Fibroblast of skin of scalp (primary cell): ENCODE measurements around the gene SLC30A4.

Experiments used
- DNase-seq: peaks from one replicate; pipeline ENCODE4 v3.0.0-alpha.2; 2013

SLC30A4 gene

DNA sequence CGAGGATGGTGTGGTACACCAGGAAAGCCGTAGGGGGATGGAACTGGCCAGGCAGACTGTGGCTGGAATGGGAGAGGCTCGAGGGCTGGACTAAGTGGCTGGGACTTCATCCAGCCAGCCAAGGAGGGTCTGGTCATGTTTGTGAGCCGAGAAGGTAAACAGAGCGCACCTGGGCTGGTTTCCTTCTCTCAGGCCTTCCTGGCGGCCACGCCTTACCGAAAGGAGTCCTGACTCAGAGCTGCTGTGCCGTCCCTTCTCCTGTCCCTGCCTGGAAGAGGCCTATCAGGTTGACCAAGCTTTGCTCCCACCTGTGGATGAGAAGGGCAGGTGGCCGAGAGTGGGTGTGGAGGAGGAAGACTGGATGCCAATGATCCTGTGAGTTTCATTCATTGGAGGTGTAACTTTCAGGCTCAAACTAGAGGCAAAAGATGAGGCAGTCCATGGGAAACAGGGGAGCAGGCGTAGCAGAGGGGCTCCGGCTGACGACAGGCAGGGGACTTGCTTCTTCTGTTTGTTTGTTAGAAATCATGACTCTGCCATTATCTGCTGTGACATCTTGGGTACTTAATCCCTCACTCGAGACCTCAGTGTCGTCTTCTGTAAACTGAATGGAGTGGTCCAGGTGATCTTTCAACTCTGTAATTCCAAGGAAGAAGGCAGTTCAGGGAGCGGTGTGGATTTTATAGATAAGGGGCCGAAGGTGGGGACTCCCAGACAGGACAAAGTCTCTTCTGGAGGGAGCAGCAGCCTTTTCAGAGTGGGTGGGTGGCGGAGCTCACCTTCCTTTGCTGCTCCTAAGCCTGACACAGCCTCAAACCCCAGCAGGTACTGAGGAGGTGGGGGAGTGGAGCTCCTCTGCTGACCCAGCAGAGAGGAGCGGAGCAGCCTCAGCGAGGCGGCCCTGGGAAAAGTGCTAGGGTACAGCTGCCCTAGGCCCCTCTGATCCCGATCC is 72.4 kb downstream of the SLC30A4 start:
- DNase-seq = no peak

DNA sequence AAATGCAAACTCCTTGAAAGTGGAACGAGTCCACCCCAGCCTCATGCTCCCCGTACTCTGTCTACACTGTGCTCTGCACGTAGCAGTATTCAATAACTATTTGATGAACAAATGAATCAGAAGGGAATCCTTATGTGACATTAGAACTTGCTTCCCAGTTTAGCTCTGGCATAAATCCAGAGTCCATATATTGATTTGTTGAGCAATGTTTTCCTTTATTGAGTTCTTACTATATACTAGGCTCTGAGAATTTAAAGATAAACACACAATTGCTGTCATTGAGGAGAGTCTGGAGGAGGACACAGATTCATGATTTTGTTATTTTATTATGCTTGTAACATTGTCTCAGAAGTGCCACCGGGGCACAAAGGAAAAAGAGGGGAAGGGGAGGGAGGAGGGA is 73.2 kb downstream of the SLC30A4 start:
- no peak for DNase-seq

GRCh38 chr15:45448066-45448915 is 74.3 kb downstream of the SLC30A4 start:
- peak; percentile 14 for DNase-seq

- no peak for DNase-seq
Measured at GRCh38 chr15:45443645-45444044, 78.9 kb downstream of the SLC30A4 start.

GRCh38 chr15:45442507-45443135 is 79.9 kb downstream of the SLC30A4 start:
- peak; percentile 75 for DNase-seq

GRCh38 chr15:45441686-45442085 is 80.9 kb downstream of the SLC30A4 start:
- DNase-seq = no peak

DNA sequence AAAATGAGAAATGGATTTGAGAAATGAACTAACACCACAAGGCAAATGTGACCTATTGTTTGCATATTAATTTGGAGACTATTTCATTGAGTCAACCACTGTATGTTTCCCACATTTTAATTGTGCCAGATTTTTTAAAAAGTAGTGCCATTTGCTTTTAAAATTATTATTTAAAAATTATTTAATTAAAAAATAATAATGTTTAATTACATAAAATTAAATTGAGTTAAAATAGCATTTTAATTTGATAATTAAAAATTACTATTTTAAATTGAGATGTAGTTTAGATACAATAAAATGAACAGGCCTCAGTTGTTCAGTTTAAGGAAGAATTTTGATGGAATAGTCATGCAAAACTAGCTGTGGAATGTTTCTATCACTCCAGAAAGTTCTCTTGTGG is 81.5 kb downstream of the SLC30A4 start:
- no peak for DNase-seq

GRCh38 chr15:45439521-45440260 is 82.9 kb downstream of the SLC30A4 start:
- no peak for DNase-seq

DNA sequence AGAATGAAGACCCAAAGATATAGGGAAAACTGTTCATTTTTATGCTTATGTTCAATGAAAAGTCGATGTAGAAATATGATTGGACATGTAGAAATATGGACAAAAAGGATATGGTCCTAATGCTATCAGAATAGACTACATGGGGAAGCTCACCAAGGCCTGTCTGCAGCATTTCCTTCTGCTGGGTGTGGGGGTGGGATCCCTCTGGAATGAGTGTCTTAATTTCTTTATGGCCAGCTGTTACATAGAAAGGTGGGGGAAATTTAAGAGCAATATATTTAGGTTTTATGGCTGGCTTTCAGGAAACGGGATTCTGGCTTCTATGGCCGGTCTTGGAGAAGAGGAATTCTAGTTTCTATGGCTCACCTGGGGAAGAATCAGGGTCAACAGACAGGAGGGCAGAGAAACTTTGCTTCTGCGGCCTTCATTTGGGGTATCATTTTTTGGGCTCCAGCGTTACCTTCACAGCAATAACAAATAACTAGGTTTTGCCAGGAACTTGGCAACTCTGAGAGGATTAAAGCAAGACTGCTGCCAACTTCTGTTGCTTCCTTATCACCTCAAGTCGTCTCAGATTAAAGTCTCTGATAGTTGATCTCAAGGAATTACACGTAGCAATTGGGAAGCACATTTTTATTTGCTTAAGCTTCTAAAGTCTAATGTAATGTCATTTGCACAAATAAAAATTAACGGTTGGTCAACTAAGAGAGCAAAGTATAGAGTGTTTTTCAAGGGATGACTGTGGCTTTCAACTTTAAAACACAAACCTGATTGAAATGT is 87.2 kb downstream of the SLC30A4 start:
- DNase-seq = no peak

GRCh38 chr15:45434078-45434567 is 88.4 kb downstream of the SLC30A4 start:
- DNase-seq = no peak

DNA sequence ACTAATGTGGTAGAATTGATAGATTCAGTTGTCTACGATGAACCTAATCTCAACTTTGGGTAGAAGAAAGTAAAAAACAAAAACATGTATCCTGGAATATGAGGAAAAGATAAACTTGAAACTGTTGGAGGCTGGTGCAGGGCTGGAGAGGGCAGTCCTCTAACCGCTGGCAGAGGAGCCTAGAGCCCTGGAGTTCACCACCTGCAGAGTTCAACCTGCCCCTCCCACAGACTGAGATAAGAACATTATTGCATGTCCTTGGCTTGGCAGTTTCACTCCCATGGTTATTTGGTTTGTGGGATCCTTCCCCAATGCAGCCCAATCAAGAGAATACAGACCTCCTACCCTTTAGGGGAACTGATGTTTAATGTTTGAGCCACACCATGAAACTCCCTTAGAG is 91.0 kb downstream of the SLC30A4 start:
- DNase-seq = no peak

- DNase-seq = peak; percentile 52
Measured at GRCh38 chr15:45429941-45430792, 92.4 kb downstream of the SLC30A4 start.
